Bronchial epithelial cell (primary cell): Measurements from ENCODE around the gene HEPH. TPM values are rescaled to one million over a fixed set of nuclear protein-coding genes. Genes with fewer than 3 reads are reported as not detected.

Source experiments
- DNase-seq: peaks from one replicate; pipeline ENCODE4 v3.0.0-alpha.2; 2010; ENCODE audit warnings: low read depth
- FAIRE-seq: peaks from 2 replicates; lab custom pipeline; 2011; peaks lifted over from hg19 to GRCh38; lab: Jason Lieb, UNC
- H3K27me3 ChIP-seq: 2 replicates; pipeline ENCODE4 v1.5.1; 2011; ENCODE audit warnings: low read length; ENCODE audit not compliant: control insufficient read depth, insufficient read depth
- H3K36me3 ChIP-seq: 2 replicates; pipeline ENCODE4 v1.5.1; 2011; ENCODE audit warnings: low read length; ENCODE audit not compliant: control insufficient read depth, insufficient read depth
- H3K4me3 ChIP-seq: 2 replicates; pipeline ENCODE4 v1.5.1; 2011; ENCODE audit warnings: mild to moderate bottlenecking, low read depth, low read length, control low read depth
- CTCF ChIP-seq: IDR thresholded peaks from 2 replicates; pipeline ENCODE4 v1.5.1; 2011; ENCODE audit warnings: mild to moderate bottlenecking, moderate library complexity, low read length, control low read depth, inconsistent platforms; ENCODE audit not compliant: insufficient read depth, severe bottlenecking
- total RNA-seq: library from RNA; depleted of rRNA; stranded (reverse); fragments of >200 nt; gene quantifications from 2 replicates; pipeline ENCODE4 v1.2.1, GENCODE V29; 2014

Gene HEPH
- total RNA-seq, 1 donor from 2014 or later, result 0.26 TPM

GRCh38 chrX:66164470-66164869 is 423 bp downstream of the HEPH start:
- no peak for DNase-seq
- no peak for FAIRE-seq
- Histone ChIP-seq H3K4me3 (no peak overlapping the region), H3K27me3 (no peaks in the 10 kb centered on the region), H3K36me3 (no peaks in the 10 kb centered on the region)
- no peak for TF ChIP-seq CTCF

- no peak for FAIRE-seq
- Histone ChIP-seq H3K27me3 (no peaks in the 10 kb centered on the region), H3K36me3 (no peaks in the 10 kb centered on the region), H3K4me3 (no peak overlapping the region)
- DNase-seq, result no peak
- TF ChIP-seq CTCF, result no peak
Observed at GRCh38 chrX:66164931-66165330, 884 bp downstream of the HEPH start.

GRCh38 chrX:66166671-66167070 is 2.6 kb downstream of the HEPH start:
- Histone ChIP-seq H3K27me3 (no peaks in the 10 kb centered on the region), H3K4me3 (no peak overlapping the region), H3K36me3 (no peaks in the 10 kb centered on the region)
- DNase-seq (no peak), FAIRE-seq (no peak)
- no peak for TF ChIP-seq CTCF

GRCh38 chrX:66167431-66167830 is 3.4 kb downstream of the HEPH start:
- no peak for TF ChIP-seq CTCF
- no peak overlapping the region for H3K4me3 ChIP-seq
- DNase-seq (no peak), FAIRE-seq (no peak)
- no peaks in the 10 kb centered on the region for H3K36me3 ChIP-seq
- no peaks in the 10 kb centered on the region for H3K27me3 ChIP-seq

GRCh38 chrX:66176134-66176533 is 12.1 kb downstream of the HEPH start:
- TF ChIP-seq CTCF, result no peak
- FAIRE-seq, result no peak
- H3K36me3 ChIP-seq, result no peaks in the 10 kb centered on the region
- no peaks in the 10 kb centered on the region for H3K27me3 ChIP-seq
- DNase-seq, result no peak
- H3K4me3 ChIP-seq, result no peak overlapping the region

- Histone ChIP-seq H3K4me3 (no peak overlapping the region), H3K36me3 (no peaks in the 10 kb centered on the region), H3K27me3 (no peaks in the 10 kb centered on the region)
- FAIRE-seq (no peak), DNase-seq (no peak)
- no peak for TF ChIP-seq CTCF
Observed at GRCh38 chrX:66191563-66191962, 27.5 kb downstream of the HEPH start.
